Pulmonary artery endothelial cell (primary cell): Measurements from ENCODE around the gene ZNF451. TPM values are rescaled to one million over a fixed set of nuclear protein-coding genes. Genes with fewer than 3 reads are reported as not detected.
"Not testable (repeated sequence)": the region's sequence is repeated elsewhere in the genome, so short reads cannot be mapped to it uniquely, and the experiment has no call there.

ENCODE experiments used
- DNase-seq: peaks from one replicate; pipeline ENCODE4 v3.0.0-alpha.2; 2011; ENCODE audit warnings: low read depth, low spot score
- total RNA-seq: library from RNA; depleted of rRNA; stranded (reverse); fragments of >200 nt; gene quantifications from 2 replicates; pipeline ENCODE4 v1.2.3, GENCODE V29; 2014

The ZNF451 gene
- total RNA-seq, 1 donor from 2014 or later: 54.4 TPM

DNA sequence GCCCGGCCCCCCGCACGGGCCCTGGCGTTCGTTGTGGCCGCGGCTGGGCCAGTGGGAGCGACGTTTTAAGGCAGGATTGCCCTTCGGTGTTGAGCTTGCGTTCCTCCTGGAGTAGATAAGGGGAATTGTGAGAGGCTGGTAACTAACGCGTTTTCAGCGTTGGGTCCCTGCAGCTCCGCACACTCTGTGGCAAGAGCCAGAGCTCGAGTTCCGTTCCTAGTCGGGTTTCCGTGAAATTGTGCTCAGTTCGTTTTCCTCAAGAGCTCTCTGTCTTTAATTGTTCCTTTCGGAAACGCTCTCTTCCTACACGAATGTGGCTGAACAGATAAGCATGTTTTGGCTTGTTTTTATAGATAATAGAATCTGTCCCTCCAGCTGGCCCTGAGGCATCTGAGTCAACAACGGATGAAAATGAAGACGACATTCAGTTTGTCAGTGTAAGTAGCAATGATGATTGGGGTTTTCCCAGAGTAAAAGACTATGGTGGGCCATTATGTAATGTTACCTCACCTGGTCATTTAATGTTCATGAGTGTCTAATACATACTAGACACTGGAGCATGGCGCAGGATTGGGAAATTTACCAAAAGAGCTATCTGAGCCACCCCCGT, 575 bp downstream of the ZNF451 start:
- not testable (repeated sequence) for DNase-seq

DNA sequence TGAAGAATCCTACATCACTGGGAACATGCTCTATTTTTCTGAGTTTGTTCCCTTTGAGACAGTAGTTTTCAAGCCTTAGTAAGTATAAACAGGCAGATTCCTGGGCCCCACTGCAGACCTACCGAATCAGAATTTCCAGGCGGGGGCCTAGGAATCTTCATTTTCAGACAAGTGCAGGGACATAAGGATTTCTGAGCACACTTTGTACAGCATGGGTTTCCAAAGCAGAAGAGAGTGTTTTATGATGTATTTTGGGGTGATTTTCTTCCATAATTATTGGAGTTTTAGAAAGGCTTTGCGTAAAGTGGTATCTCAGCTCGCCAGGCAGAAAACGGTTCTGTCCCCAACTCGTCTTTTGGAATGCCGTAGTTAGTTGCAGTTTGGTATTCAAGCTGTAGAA, 1.4 kb downstream of the ZNF451 start:
- not testable (repeated sequence) for DNase-seq

DNA sequence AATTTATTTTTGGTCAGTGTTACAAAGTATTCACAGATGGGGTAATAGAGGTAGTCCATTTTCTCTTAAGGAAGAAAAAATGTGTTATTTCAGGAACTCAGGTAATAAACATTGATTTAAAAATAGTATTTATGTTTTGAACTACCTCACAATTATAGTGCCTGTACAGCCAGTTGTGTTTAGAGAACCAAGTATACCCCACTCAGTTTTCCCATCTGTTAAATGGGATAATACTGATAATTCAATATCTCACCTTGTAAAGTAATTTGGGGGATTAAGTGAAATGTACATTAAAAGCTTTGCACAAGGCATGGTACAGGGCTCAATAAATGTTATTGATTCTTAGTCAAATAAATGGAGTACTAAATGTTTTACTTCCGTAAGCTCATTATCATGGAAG, 4.7 kb downstream of the ZNF451 start:
- DNase-seq: no peak

DNA sequence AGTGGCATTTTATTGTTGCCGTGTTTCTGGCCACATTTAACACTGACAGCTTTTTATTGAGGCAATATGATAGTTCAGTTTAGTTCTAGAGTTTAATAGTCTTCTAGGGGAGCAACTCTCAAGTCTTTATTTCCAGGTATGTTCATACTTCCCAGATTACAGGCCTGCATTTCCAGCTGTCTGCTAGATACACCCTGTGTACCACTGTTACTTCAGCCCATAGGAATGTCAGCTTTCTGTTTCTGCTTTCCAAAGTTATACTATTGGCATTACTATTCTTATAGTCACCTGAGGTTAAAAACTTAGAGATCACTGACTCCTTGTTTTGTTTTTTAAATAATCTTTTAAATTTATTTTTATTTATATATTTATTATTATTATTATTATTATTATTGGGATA, 7.6 kb downstream of the ZNF451 start:
- no peak for DNase-seq

DNA sequence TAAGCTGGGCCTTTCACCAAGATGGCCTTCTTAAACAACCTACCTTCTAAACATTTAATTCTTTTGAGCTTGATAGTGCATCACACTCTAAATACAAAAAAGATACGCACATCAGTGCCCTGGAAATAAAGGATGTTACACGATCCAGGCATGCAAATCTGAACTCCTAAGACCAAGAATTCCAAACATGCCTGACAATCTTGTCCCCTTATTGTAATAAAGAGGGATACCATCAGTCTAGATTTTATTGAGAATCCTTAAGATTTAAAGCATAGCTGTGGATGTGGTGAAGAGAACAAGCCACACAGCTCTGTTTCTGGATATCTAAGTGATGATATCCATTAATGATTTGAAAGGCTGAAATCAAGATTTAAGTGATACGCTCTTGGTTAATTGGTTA, 13.0 kb downstream of the ZNF451 start:
- DNase-seq: no peak

DNA sequence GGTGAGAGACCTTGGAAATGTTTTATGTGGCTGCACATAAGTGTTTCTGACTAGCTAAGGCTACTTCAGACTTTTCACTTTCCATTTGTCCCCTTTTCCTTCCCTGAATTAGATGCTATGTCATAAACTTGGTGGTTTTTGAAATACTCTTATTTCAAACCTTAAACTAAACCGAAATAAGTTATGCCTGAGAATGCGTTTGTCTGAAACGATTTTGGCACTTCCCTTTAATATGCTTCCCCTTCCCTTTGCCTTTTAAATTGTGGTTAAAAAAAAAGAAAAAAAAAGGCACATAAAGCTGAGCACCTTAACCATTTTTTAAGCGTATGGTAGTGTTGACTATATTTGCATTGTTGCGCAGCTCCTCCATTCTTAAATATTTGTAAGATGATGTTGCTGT, 14.3 kb downstream of the ZNF451 start:
- no peak for DNase-seq

DNA sequence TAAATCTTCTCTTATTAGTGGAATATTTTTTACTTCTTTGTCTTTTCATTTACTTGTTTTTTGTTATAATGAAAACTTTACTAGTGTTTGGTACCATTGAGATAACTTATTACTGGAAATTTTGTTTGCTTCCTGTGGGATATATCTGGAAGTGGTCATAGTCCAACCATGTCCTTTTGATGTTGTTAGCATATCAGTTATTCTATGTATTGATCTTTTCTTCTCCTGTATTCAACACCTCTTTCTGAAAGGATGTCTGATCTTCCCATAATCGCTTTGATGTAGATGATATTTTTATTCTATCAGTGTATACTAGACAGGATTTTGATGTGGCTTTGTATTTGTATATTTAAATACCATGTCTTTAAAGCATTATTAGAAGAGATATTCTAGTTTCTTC, 17.0 kb downstream of the ZNF451 start:
- DNase-seq: no peak

DNA sequence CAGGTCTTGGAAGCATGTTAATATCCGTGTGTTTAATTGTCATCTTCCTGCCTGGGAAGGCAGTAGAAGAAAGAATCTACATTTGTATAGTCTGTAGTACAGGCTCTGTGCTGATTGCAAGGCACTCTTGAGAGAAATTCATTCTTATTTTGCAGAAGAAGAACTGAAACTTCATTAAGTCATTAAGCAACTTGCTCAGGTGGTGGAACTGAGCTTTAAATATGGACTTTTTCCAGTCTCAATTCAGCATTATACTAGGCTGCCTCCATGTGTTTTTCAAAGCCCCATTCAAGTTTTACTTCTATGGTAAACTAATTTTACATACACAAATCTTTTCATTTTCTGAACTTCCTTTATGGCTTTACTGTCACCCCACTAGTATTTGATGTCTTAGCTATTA, 18.7 kb downstream of the ZNF451 start:
- DNase-seq: no peak

DNA sequence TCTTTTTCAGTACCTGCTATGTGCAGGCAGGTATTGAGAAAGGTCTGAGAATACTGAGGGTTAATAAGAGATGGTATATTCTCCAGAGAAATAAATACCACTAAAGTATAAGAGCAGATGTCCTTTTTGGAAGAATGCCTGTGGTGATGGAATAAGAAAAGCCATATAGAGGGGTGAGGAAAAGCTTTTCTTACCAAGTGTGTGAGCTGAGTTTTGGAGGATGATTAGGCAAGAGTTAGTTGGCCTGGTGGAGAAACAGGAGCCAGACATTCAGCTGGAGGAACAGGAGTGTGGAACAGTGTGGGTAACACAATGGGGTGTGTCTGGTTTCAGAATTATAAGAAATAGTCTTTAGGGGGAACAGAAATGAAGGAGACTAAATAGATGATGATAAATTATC, 19.9 kb downstream of the ZNF451 start:
- DNase-seq: no peak

DNA sequence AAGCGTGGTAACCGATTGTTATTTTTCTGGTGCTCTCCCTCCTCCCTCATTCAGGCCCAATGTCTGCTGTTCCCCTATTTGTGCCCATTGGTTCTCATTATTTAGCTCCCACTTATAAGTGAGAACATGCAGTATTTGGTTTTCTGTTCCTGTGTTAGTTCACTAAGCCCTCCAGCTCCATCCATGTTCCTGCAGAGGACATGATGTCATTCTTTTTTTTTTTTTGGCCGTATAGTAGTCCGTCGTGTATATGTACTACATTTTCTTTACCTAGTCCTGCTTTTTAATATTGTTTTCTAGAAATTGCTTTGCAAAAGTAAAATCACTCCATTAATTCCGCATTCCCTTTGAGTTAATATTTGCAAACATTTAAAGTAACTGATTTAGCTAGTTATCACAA, 23.1 kb downstream of the ZNF451 start:
- no peak for DNase-seq

DNA sequence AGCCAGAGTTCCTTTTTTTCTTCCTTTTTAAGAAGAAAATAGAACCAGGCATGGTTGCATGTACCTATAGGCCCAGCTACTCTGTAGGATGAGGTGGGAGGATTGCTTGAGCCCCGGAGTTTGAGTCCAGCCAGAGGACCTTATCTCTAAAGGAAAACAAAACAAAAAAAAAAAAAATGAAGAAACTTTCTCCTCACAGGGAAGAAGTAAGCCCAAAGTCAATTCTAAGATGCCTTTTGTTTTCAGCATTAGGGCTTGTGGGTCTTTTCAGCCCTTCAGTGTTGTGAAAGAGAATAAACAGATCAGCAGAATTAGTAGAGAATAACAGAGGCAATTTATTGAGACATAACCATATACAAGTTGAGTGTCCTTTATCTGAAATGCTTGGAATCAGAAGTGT, 26.8 kb downstream of the ZNF451 start:
- no peak for DNase-seq

DNA sequence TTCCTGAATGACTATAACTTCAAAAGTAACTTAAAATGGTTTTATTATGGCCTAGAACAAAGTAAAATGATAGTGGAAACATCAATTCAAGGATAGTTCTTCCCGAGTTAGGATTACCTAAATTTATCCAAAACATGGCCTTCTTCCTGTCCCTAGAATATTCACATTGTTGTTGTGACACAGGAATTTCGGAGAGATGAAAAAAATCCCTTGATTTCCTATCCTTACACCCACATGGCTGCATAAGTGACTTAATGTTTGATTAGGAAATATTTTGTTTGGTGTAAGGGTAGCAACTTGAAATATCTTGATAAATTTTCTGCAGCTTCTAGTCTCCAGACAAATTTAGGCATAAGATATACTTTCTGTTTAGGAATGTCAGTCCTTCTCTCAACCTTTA, 27.8 kb downstream of the ZNF451 start:
- DNase-seq: no peak

DNA sequence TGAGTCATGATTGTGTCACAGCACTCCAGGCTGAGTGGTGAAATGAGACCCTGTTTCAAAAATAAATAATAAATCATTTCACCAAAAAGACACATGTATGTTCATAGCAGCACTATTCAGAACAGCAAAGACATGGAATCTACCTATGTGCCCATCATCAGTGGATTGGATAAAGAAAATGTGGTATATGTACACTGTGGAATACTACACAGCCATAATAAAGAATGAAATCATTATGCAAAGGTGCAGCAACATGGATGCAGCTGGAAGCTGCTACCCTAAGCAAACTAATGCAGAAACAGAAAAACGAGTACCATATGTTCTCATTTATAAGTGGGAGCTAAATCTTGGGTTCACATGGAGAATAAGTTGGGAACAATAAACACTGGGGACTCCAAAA, 33.1 kb downstream of the ZNF451 start:
- DNase-seq: no peak

DNA sequence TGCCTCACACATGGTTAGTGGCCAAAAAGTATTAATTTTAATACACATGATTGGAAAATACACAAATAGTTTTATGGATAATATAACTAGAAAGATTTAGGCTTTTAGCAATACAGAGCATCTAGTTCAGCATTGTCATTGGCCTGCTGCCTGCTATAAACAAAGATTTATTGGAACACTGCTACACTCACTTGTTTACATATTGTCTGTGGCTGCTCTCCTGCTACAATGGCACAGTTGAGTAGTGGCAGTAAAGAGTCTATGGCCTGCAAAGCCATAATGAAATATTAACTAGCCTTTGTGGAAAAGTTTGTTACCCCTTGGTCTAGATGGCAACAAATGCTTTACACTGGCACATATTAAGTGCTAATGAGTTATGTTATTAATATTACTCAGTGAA, 37.8 kb downstream of the ZNF451 start:
- no peak for DNase-seq

DNA sequence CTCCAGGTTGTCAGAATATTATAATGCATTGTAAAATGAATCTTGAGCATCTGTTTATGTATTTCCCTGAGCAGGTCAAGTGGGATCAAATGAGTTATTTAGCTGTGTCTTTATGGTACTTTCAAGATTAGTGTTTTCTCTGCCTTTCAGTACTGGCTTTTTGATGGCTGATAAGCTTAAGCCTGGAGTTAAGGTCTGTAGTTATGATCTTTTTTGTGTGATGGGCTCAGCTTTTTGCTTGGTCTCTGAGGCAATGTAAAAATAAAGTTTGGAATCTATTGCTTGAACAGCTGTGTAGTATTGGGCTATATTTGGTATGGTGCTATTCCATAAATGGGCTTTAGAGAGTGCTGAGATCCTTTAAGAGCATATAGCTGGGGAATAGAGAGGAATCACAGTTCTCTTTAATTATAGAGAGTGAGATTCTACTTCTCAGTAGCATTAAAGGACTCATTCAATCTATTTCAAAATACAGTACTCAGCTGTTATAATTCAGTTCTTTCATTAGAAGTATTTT, 40.7 kb downstream of the ZNF451 start:
- no peak for DNase-seq

DNA sequence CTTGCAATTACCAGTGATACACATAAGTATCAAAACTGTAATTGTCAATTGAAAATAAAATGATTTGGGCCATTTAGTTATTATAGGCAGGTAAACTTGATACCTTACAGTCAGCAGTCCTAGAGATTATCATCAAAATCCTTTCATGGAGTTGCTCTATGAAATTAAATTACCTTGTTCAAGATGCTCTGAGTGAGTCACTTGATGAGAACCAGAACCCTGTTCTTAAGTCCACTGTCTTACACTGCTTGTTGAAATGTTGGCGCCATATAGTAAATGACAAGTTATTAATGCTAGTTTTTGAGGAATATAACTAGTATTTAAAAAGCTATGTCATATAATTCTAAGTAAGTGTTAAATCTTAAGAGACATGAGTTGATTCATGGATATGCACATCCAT, 45.0 kb downstream of the ZNF451 start:
- DNase-seq: no peak

DNA sequence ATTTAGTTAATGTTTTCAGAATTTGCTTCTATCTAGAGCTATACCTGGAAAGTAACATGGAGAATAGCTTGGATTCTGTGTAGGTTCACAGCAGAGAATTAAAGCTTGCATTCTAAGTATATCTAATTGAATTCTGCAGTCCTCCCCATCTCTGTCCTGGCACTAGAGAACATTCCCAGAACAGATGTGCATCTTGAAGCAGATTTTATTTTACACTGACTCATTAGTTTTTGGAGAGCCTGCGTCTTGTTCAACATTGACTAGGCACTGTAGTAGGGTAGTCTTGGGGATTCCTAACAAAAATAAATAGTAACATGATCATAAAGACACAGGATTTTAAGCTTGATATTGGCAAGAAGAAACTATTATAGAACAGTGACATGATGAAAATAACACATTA, 45.9 kb downstream of the ZNF451 start:
- no peak for DNase-seq

DNA sequence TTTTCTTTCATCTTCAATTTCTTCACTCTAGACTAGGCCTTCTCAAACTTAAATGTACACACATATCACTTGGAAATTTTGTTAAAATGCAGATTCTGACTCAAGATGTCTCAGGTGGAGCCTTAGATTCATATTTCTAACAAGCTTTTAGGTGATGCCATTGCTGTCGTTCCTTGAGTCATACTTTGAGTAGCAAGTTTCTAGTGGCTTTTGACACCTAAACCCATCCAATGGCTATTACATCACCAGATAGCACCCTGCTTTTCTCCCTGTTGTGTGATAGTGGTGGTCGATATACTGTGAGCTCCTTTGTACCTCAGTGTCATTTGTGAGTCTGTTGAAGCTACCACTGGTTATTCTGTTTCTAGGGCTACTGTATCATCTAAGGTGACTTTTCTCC, 47.4 kb downstream of the ZNF451 start:
- DNase-seq: no peak

DNA sequence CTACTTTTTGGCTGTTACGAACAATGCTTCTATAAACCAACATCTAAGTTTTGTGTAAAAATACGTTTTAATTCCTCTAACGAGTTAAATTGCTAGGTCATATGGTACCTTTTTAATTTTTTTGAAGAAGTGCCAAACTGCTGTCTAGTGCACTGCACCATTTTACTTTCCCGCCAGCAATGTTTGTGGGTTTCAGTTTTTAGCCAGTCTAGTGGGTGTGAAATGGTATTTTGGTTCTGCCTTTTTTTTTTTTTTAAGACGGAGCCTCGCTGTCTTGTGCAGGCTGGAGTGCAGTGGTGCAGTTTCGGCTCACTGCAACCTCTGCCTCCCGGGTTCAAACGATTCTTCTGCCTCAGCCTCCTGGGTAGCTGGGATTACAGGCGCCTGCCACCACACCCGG, 48.0 kb downstream of the ZNF451 start:
- no peak for DNase-seq

DNA sequence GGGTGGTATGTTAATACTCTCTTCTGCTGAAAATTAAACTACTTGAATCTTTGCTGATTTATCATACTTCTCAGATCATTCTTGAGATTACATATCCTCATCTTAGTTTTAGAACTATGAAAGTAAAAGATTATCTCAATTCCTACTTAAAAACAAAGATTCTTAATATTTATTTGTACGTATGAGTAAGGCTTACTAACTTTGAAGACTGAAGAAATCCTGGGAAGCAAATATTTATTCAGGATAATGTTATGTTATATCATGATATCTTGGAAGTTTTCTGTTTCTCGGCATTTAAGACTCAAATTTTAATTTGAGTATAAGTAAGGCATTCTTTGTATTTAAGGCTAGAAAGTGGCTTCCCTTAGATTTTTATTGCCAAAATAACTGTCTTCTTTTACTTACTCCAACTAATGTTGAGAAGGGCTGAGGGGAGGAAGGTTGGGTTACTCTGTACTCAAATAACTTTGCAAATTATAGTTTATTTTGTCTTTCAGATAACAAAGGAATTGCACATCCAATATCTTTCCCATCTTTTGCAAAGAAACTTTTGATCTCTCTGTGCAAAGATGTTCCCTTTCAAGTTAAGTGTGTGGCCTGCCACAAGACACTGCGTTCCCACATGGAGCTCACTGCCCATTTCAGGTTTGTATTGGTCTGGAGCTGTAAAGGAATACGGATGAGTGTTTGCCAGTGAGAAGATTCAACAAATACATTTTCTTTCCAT, 51.6 kb downstream of the ZNF451 start:
- DNase-seq: no peak

DNA sequence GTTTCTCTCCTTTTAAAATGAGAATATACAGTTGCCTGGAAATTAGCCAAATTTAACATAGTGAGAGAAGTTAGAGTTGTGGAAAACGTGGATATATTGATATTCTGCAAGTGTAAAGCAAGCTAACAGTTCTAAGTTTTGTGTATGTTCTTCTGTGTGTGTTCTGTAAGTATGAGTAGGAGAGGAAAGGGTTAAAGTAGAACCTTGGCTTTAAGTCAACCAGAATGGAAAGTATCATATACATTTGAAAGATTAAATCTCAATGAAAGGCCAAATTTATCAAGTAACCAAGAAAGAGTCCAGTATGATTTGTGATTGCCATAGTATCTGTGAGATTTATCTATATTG, 52.2 kb downstream of the ZNF451 start:
- DNase-seq: no peak

DNA sequence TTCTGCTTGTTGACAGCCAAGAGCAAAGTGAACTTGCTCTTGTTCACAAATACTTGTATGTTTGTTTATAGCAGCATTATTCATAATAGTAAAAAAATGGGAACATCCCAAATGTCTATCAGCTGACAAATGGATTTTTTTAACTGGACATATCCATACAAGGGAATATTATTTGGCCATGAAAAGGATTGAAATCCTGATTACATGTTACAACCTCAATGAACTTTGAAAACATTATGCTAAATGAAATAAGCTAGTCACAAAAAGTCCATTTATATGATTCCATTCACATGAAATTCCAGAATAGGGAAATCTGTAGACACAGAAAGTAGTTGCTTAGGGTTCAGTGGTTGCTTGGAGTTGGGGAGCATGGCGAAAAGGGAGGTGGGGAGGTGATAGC, 53.7 kb downstream of the ZNF451 start:
- no peak for DNase-seq

DNA sequence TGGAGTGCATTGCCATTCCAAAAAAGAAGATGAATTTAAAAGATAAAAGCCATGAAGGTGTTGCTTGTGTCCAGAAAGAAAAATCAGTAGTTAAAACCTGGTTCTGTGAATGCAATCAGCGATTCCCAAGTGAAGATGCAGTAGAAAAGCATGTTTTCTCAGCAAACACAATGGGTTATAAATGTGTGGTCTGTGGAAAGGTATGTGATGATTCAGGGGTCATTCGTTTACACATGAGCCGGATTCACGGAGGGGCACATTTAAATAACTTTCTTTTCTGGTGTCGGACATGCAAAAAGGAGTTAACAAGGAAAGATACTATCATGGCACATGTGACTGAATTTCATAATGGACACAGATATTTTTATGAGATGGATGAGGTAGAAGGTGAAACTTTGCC, 57.4 kb downstream of the ZNF451 start:
- DNase-seq: no peak
